Breast epithelium (tissue), 4 donors: ENCODE results near the gene OGFOD1. TPM values are rescaled to one million over a fixed set of nuclear protein-coding genes. Genes with fewer than 3 reads are reported as not detected.

Source experiments
- DNase-seq, 2 donors: peaks; one replicate each; pipeline ENCODE4 v3.0.0-alpha.2; 2019; ENCODE audit warnings: low spot score in 2 of 2
- H3K27ac ChIP-seq, 2 donors: fragments of 200-600 bp; sonication (generic) in 1 of 2; one replicate each; pipeline ENCODE4 v1.5.1; 2016 to 2019; ENCODE audit warnings: mild to moderate bottlenecking in 1 of 2
- H3K27me3 ChIP-seq, 2 donors: fragments of 200-600 bp; sonication (generic) in 1 of 2; one replicate each; pipeline versions ENCODE4 v1.5.1 to v1.6.0; 2017 to 2019; ENCODE audit warnings: control low read depth in 1 of 2, mild to moderate bottlenecking in 1 of 2
- H3K36me3 ChIP-seq: fragments of 200-600 bp; one replicate; pipeline ENCODE4 v1.5.1; 2019
- H3K4me1 ChIP-seq, 2 donors: fragments of 200-600 bp; sonication (generic); one replicate each; pipeline ENCODE4 v1.5.1; 2016 to 2019; ENCODE audit warnings: control low read depth in 1 of 2
- H3K4me3 ChIP-seq, 3 donors: fragments of 200-600 bp; sonication (generic); 1 replicate in 2 of 3; 2 replicates in 1 of 3; pipeline ENCODE4 v1.5.1; 2016 to 2019; ENCODE audit warnings: mild to moderate bottlenecking in 3 of 3, moderate library complexity in 2 of 3
- H3K9me3 ChIP-seq, 2 donors: fragments of 200-600 bp; sonication (generic) in 1 of 2; one replicate each; pipeline ENCODE4 v1.5.1; 2016 to 2019; ENCODE audit warnings: control low read depth in 1 of 2
- CTCF ChIP-seq, 3 donors: fragments of 450-650 bp; IDR thresholded peaks; one replicate each; pipeline ENCODE4 v1.5.1; 2016 to 2017; ENCODE audit warnings: antibody characterized with exemption in 3 of 3, mild to moderate bottlenecking in 3 of 3, moderate library complexity in 3 of 3
- POLR2A ChIP-seq: fragments of 450-650 bp; IDR thresholded peaks from one replicate; pipeline ENCODE4 v1.6.1; 2016; ENCODE audit warnings: antibody characterized with exemption, mild to moderate bottlenecking, moderate library complexity
- POLR2AphosphoS5 ChIP-seq, 3 donors: sonication (generic); formaldehyde crosslinking; IDR thresholded peaks; one replicate each; pipeline ENCODE4 v1.6.1; 2017; ENCODE audit warnings: antibody characterized with exemption in 3 of 3
- intact Hi-C: fragments of 100-400 bp; cut with DNase I; formaldehyde crosslinking; loops from one replicate; pipeline ENCODE4 v1.15.1; 2023; ENCODE audit warnings: low total_unique reads
- total RNA-seq, 3 donors: library from RNA; depleted of rRNA; stranded (reverse); fragments of >200 nt; gene quantifications; one replicate each; pipeline ENCODE4 v1.1.0, GENCODE V29; 2016

OGFOD1 gene
- total RNA-seq, 3 donors from 2014 or later, result 21.4 to 36.3 (median 25.2) TPM

- Histone ChIP-seq H3K36me3 (peaks cover 5% of the 10 kb centered on the region), H3K27me3 (no peaks in the 10 kb centered on the region), H3K9me3 (no peaks in the 10 kb centered on the region), H3K4me1 (peaks cover 1 to 16% of the 10 kb centered on the region in 2 donors), H3K27ac (no peak overlapping the region), H3K4me3 (no peak overlapping the region)
- no peak for DNase-seq
- no peak for TF ChIP-seq POLR2A
- no peak for TF ChIP-seq POLR2AphosphoS5 (IDR thresholded peaks at IDR 0.05)
- intact Hi-C loops, result no loop called here
Observed at GRCh38 chr16:56447286-56447685, 4.1 kb upstream of the OGFOD1 start.

GRCh38 chr16:56448005-56448404, 3.3 kb upstream of the OGFOD1 start:
- intact Hi-C loops, result no loop called here
- no peaks in the 10 kb centered on the region for H3K27me3 ChIP-seq
- DNase-seq, result no peak
- H3K4me3 ChIP-seq, result no peak overlapping the region
- no peaks in the 10 kb centered on the region for H3K9me3 ChIP-seq
- no peak overlapping the region for H3K27ac ChIP-seq
- H3K36me3 ChIP-seq, result peaks cover 5% of the 10 kb centered on the region
- TF ChIP-seq CTCF (IDR thresholded peaks at IDR 0.05) (no peak), POLR2A (no peak), POLR2AphosphoS5 (IDR thresholded peaks at IDR 0.05) (no peak)
- peaks cover 6 to 19% of the 10 kb centered on the region in 2 donors for H3K4me1 ChIP-seq

GRCh38 chr16:56450275-56450985, 924 bp upstream of the OGFOD1 start:
- peak overlapping the region; percentile 76 to 90 for H3K27ac ChIP-seq
- peak overlapping the region; percentile 69 to 98 (median 97) for H3K4me3 ChIP-seq
- TF ChIP-seq CTCF (IDR thresholded peaks at IDR 0.05), result no peak
- TF ChIP-seq POLR2A, result no peak
- TF ChIP-seq POLR2AphosphoS5 (IDR thresholded peaks at IDR 0.05), result no peak
- H3K4me1 ChIP-seq, result peaks cover 6 to 19% of the 10 kb centered on the region in 2 donors
- intact Hi-C loops, result no loop called here
- H3K36me3 ChIP-seq, result no peaks in the 10 kb centered on the region
- H3K27me3 ChIP-seq, result no peaks in the 10 kb centered on the region
- DNase-seq, result no peak
- H3K9me3 ChIP-seq, result no peaks in the 10 kb centered on the region

- H3K9me3 ChIP-seq, result no peaks in the 10 kb centered on the region
- H3K4me3 ChIP-seq, result peak overlapping the region; percentile 69 to 98 (median 97)
- DNase-seq, result no peak
- H3K27ac ChIP-seq, result peak overlapping the region; percentile 76 to 90
- no peaks in the 10 kb centered on the region for H3K27me3 ChIP-seq
- H3K36me3 ChIP-seq, result no peaks in the 10 kb centered on the region
- intact Hi-C loops, result no loop called here
- H3K4me1 ChIP-seq, result peaks cover 6 to 19% of the 10 kb centered on the region in 2 donors
- TF ChIP-seq POLR2AphosphoS5 (IDR thresholded peaks at IDR 0.05), result no peak
- TF ChIP-seq POLR2A, result peak; percentile 1
- no peak for TF ChIP-seq CTCF (IDR thresholded peaks at IDR 0.05)
Observed at GRCh38 chr16:56451753-56452689, 667 bp downstream of the OGFOD1 start.

GRCh38 chr16:56457927-56458470, 6.6 kb downstream of the OGFOD1 start:
- Histone ChIP-seq H3K27me3 (no peaks in the 10 kb centered on the region), H3K4me1 (no peaks in the 10 kb centered on the region), H3K36me3 (no peaks in the 10 kb centered on the region), H3K27ac (no peak overlapping the region), H3K4me3 (no peak overlapping the region), H3K9me3 (no peaks in the 10 kb centered on the region)
- no peak for DNase-seq
- no peak for TF ChIP-seq POLR2AphosphoS5 (IDR thresholded peaks at IDR 0.05)
- no peak for TF ChIP-seq POLR2A
- TF ChIP-seq CTCF (IDR thresholded peaks at IDR 0.05), result no peak
- intact Hi-C loops, result no loop called here
